HepG2 (cell line): ENCODE results near the gene ENTREP1. TPM values are rescaled to one million over a fixed set of nuclear protein-coding genes. Genes with fewer than 3 reads are reported as not detected.

Source experiments
- ATAC-seq: fragments of 200-7000 bp; cut with Tn5 transposase; 3 replicates; pipeline ENCODE4 v1.9.1; 2020; ENCODE audit warnings: mild to moderate bottlenecking, moderate library complexity
- BruUV-seq: library from RNA; stranded (reverse); fragments of 400-500 nt; replicated peaks from 2 replicates; lab custom pipeline; 2021; lab: Mats Ljungman, UMichigan
- CTCF ChIA-PET: fragments of 300-600 bp; formaldehyde crosslinking; extraction: SDS; loops from one replicate; lab custom pipeline; 2021; ENCODE audit warnings: low total read pairs, inconsistent platforms, low intra/inter-chr PET ratio; lab: Yijun Ruan, JAX
- POLR2A ChIA-PET: fragments of 350-600 bp; sonication (Branson Sonifier 250); formaldehyde crosslinking; loops from one replicate; lab custom pipeline; 2020; ENCODE audit warnings: antibody characterized with exemption, inconsistent platforms; lab: Yijun Ruan, JAX
- DNase-seq: peaks from one replicate; pipeline ENCODE4 v3.0.0-alpha.2; 2015; ENCODE audit warnings: low spot score
- FAIRE-seq: peaks from 3 replicates; lab custom pipeline; 2011; peaks lifted over from hg19 to GRCh38; lab: Jason Lieb, UNC
- H2AFZ ChIP-seq: one replicate; pipeline ENCODE4 v1.6.1; 2011; ENCODE audit warnings: low read length, inconsistent platforms
- H3K27ac ChIP-seq: fragments of 300-600 bp; 3 replicates; pipeline ENCODE4 v1.8.0; 2011; ENCODE audit warnings: mixed run types, mild to moderate bottlenecking, mixed read lengths, low read length, inconsistent platforms; ENCODE audit not compliant: insufficient read depth; ENCODE audit errors: extremely low read length
- H3K27me3 ChIP-seq, 2 experiments: fragments of 200-600 bp in 1 of 2; 2 replicates in 1 of 2; 3 replicates in 1 of 2; pipeline versions ENCODE4 v1.6.0 to v1.8.0; 2011; ENCODE audit warnings: low read length in 2 of 2, mild to moderate bottlenecking in 2 of 2, moderate library complexity in 2 of 2, inconsistent platforms in 1 of 2; ENCODE audit not compliant: insufficient read depth in 2 of 2, control insufficient read depth in 1 of 2
- H3K36me3 ChIP-seq, 2 experiments: fragments of 200-600 bp in 1 of 2; replicated peaks in 1 of 2; 2 replicates in 1 of 2; 3 replicates in 1 of 2; pipeline versions ENCODE4 v1.5.1 to v1.8.0; 2011; ENCODE audit warnings: low read length in 2 of 2, inconsistent platforms in 1 of 2; ENCODE audit not compliant: insufficient read depth in 2 of 2, control insufficient read depth in 1 of 2
- H3K4me1 ChIP-seq: 2 replicates; pipeline ENCODE4 v1.5.1; 2012; ENCODE audit warnings: low read length, inconsistent platforms; ENCODE audit not compliant: insufficient read depth
- H3K4me2 ChIP-seq: 2 replicates; pipeline ENCODE4 v1.6.0; 2011; ENCODE audit warnings: low read depth, low read length, inconsistent platforms
- H3K4me3 ChIP-seq, 3 experiments: fragments of 200-600 bp in 1 of 3; sonication (generic), shearing (Covaris generic) in 1 of 3; replicated peaks in 1 of 3; 2 replicates each; pipeline ENCODE4 v1.5.1; 2011 to 2016; ENCODE audit warnings: low read length in 3 of 3, inconsistent platforms in 2 of 3, low read depth in 2 of 3, mild to moderate bottlenecking in 2 of 3, control low read depth in 1 of 3, mixed read lengths in 1 of 3; ENCODE audit not compliant: insufficient read depth in 1 of 3
- H3K79me2 ChIP-seq: one replicate; pipeline ENCODE4 v1.6.1; 2011; ENCODE audit warnings: low read length, inconsistent platforms; ENCODE audit not compliant: insufficient read depth
- H3K9ac ChIP-seq: 2 replicates; pipeline ENCODE4 v1.6.0; 2011; ENCODE audit warnings: mild to moderate bottlenecking, low read depth, low read length, inconsistent platforms; ENCODE audit not compliant: insufficient read depth
- H3K9me3 ChIP-seq: 2 replicates; pipeline ENCODE4 v1.5.1; 2012; ENCODE audit warnings: mild to moderate bottlenecking, low read length
- H4K20me1 ChIP-seq: 2 replicates; pipeline ENCODE4 v1.6.0; 2011; ENCODE audit warnings: inconsistent platforms, mild to moderate bottlenecking, low read length, moderate library complexity; ENCODE audit not compliant: insufficient read depth
- CBFB ChIP-seq: sonication (generic); formaldehyde crosslinking; IDR thresholded peaks from 2 replicates; pipeline ENCODE4 v1.4.0; 2020; ENCODE audit warnings: missing genetic modification reagents
- GTF2F1 ChIP-seq: fragments of 150-350 bp; IDR thresholded peaks from 2 replicates; pipeline ENCODE4 v1.6.1; 2014; ENCODE audit warnings: low read length
- JUN ChIP-seq: sonication (generic); formaldehyde crosslinking; IDR thresholded peaks from 2 replicates; pipeline ENCODE4 v1.4.0; 2020; ENCODE audit warnings: mild to moderate bottlenecking, missing genetic modification reagents
- MIER2 ChIP-seq: IDR thresholded peaks from 2 replicates; pipeline ENCODE4 v1.6.1; 2016; ENCODE audit warnings: missing biosample characterization, missing genetic modification reagents
- NR2C2 ChIP-seq: sonication (generic); formaldehyde crosslinking; IDR thresholded peaks from 2 replicates; pipeline ENCODE4 v1.4.0; 2020; ENCODE audit warnings: missing genetic modification reagents, mild to moderate bottlenecking, moderate library complexity, borderline replicate concordance
- PHB2 ChIP-seq: fragments of 450-650 bp; IDR thresholded peaks from 2 replicates; pipeline ENCODE4 v1.6.1; 2018; ENCODE audit not compliant: partially characterized antibody
- POLR2AphosphoS2 ChIP-seq: IDR thresholded peaks from 2 replicates; pipeline ENCODE4 v1.6.1; 2011; ENCODE audit warnings: low read depth, low read length, improper control_type of control experiment
- SAP130 ChIP-seq: IDR thresholded peaks from 2 replicates; pipeline ENCODE4 v1.6.1; 2016; ENCODE audit warnings: low read depth
- ZFP36L2 ChIP-seq: sonication (generic); formaldehyde crosslinking; IDR thresholded peaks from 2 replicates; pipeline ENCODE4 v1.4.0; 2020; ENCODE audit warnings: missing genetic modification reagents
- ZNF230 ChIP-seq: sonication (generic); formaldehyde crosslinking; IDR thresholded peaks from 2 replicates; pipeline ENCODE4 v1.4.0; 2020; ENCODE audit warnings: mild to moderate bottlenecking, missing genetic modification reagents
- ZNF598 ChIP-seq: sonication (generic); formaldehyde crosslinking; IDR thresholded peaks from 2 replicates; pipeline ENCODE4 v1.5.1; 2020; ENCODE audit warnings: mild to moderate bottlenecking, missing genetic modification reagents, borderline replicate concordance
- WGBS: methylation state at CpG from one replicate; pipeline ENCODE4 v1.1.6; 2017; ENCODE audit warnings: low lambda C conversion rate; 5-methylcytosine and 5-hydroxymethylcytosine counted together
- in situ Hi-C: cut with HindIII; loops from 2 replicates; pipeline ENCODE4 v1.10.0; 2017; ENCODE audit warnings: low pct_unique_long_range_greater_than_20kb; ENCODE audit not compliant: extremely low pct_ligation_motif_present
- intact Hi-C: fragments of 100-400 bp; cut with micrococcal nuclease; formaldehyde crosslinking; loops from one replicate; pipeline ENCODE4 v1.10.0; 2022; ENCODE audit not compliant: unreplicated experiment
- polyA plus RNA-seq, 8 experiments: library from polyadenylated mRNA; depleted of rRNA in 3 of 8; stranded (reverse) in 7 of 8; unstranded in 1 of 8; fragments of >200 nt; fragmentation: Illumina TruSeq in 4 of 8; extraction: Trizol in 4 of 8; gene quantifications; 2 replicates each; pipeline versions ENCODE4 v1.2.1 to v1.2.3, GENCODE V29; 2011 to 2016; ENCODE audit warnings: low read depth in 4 of 8, missing spikeins in 1 of 8, mixed read lengths in 1 of 8; ENCODE audit not compliant: insufficient read depth in 1 of 8
- total RNA-seq, 5 experiments: library from RNA; depleted of rRNA; stranded (reverse); fragments of >200 nt; fragmentation: Illumina TruSeq; extraction: Trizol; gene quantifications; 2 replicates each; pipeline ENCODE4 v1.2.3, GENCODE V29; 2016; ENCODE audit warnings: low read depth in 1 of 5
- TF ChIP-seq, protein P1 (sequence below): IDR thresholded peaks from 2 replicates; pipeline ENCODE4 v1.6.1; 2012; ENCODE audit warnings: inconsistent platforms
- TF ChIP-seq, protein P2 (sequence below): sonication (generic); formaldehyde crosslinking; IDR thresholded peaks from 2 replicates; pipeline ENCODE4 v1.4.0; 2020; ENCODE audit warnings: mild to moderate bottlenecking, missing genetic modification reagents
- TF ChIP-seq, protein P3 (sequence below): IDR thresholded peaks from 2 replicates; pipeline ENCODE4 v1.6.1; 2016; ENCODE audit warnings: low read depth
- TF ChIP-seq, protein P4 (sequence below): sonication (generic); formaldehyde crosslinking; IDR thresholded peaks from 2 replicates; pipeline ENCODE4 v1.5.0; 2020; ENCODE audit warnings: missing genetic modification reagents
- TF ChIP-seq, protein P5 (sequence below): sonication (generic); formaldehyde crosslinking; IDR thresholded peaks from 2 replicates; pipeline ENCODE4 v1.4.0; 2020; ENCODE audit warnings: missing genetic modification reagents

ENTREP1 gene
- total and polyA plus RNA-seq, 2 of the 13 experiments (the other 11 are each of a cell fraction or from before 2014, with no cell fraction given), result not detected

DNA sequence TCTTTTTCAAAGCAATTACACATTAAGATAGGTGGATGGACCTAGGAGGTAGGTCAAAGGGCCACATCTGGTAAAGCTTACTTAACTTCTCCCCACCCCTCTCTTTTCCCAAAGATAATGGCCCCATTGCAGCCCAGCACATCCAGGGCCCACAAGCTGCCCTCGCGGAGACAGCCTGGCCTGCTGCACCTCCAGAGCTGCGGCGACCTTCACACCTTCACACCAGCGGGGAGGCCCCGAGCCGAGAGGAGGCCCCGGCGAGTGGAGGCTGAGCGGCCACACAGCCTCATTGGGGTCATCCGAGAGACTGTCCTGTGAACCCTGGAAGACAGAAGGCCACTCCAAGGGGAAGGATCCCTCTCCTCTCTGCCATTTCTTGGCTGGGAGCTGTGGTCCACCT lies 66.5 kb downstream of the ENTREP1 start (continued):
- TF ChIP-seq, protein P1, sequence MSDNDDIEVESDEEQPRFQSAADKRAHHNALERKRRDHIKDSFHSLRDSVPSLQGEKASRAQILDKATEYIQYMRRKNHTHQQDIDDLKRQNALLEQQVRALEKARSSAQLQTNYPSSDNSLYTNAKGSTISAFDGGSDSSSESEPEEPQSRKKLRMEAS, result no peak
- TF ChIP-seq SAP130 (CRISPR knock-in tag) (no peak), ZNF598 (CRISPR knock-in tag) (no peak), NR2C2 (CRISPR knock-in tag) (no peak)
- TF ChIP-seq, protein P2, sequence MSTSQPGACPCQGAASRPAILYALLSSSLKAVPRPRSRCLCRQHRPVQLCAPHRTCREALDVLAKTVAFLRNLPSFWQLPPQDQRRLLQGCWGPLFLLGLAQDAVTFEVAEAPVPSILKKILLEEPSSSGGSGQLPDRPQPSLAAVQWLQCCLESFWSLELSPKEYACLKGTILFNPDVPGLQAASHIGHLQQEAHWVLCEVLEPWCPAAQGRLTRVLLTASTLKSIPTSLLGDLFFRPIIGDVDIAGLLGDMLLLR (CRISPR knock-in tag), result no peak

DNA sequence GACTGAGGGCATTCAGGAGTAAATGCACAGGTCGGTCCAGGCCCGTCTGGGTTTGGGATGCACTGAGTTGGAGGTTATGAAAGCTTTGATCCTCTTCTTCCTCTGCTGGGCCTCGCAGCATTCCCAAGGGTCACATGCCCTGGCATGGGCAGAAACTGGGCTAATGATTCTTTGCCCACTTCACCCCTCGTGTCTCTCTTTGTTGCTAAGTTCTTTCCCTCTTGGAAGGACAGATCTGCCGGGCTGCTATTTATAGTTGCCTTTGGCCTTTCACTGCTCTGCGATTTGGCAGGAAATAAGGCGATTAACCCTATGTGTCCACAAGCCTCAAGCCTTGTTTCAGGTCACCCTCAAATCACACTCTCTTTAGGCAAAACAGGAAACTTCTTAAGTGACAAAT lies 66.9 kb downstream of the ENTREP1 start:
- in situ Hi-C loops, result no loop called here
- WGBS, result 23% methylated on average over 5 of the region's 7 CpGs
- CTCF ChIA-PET, result no interaction called here

More for the DNA sequence above, 66.9 kb downstream of the ENTREP1 start:
- POLR2A ChIA-PET, result no interaction called here
- Histone ChIP-seq H3K27me3 (peaks cover 3 to 31% of the 10 kb centered on the region in 2 experiments; a peak in 2 of 5 replicates), H4K20me1 (no peaks in the 10 kb centered on the region), H3K9me3 (no peaks in the 10 kb centered on the region), H3K79me2 (no peaks in the 10 kb centered on the region), H3K4me3 (no peak overlapping the region), H3K9ac (no peak overlapping the region), H3K4me1 (no peaks in the 10 kb centered on the region), H3K4me2 (no peak overlapping the region), H2AFZ (no peak overlapping the region), H3K36me3 (no peaks in the 10 kb centered on the region), H3K27ac (no peak overlapping the region)
- no TSS peak for BruUV-seq
- FAIRE-seq, result no peak
- no peak for ATAC-seq
- DNase-seq, result no peak
- TF ChIP-seq CBFB, result no peak
- TF ChIP-seq, protein P3, sequence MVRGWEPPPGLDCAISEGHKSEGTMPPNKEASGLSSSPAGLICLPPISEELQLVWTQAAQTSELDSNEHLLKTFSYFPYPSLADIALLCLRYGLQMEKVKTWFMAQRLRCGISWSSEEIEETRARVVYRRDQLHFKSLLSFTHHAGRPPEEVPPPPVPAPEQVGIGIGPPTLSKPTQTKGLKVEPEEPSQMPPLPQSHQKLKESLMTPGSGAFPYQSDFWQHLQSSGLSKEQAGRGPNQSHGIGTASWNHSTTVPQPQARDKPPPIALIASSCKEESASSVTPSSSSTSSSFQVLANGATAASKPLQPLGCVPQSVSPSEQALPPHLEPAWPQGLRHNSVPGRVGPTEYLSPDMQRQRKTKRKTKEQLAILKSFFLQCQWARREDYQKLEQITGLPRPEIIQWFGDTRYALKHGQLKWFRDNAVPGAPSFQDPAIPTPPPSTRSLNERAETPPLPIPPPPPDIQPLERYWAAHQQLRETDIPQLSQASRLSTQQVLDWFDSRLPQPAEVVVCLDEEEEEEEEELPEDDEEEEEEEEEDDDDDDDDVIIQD (CRISPR knock-in tag), result no peak
- no peak for TF ChIP-seq GTF2F1
- TF ChIP-seq MIER2, result no peak
- TF ChIP-seq, protein P4, sequence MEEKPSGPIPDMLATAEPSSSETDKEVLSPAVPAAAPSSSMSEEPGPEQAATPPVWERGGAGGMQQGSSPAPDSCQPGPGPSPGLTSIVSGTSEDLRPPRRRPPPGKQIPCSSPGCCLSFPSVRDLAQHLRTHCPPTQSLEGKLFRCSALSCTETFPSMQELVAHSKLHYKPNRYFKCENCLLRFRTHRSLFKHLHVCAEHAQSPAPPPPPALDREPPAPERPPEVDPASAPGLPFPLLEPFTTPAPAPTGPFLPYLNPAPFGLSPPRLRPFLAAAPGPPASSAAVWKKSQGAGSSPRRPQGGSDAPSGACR, result no peak
- no peak for TF ChIP-seq ZFP36L2 (CRISPR knock-in tag)
- TF ChIP-seq, protein P5, sequence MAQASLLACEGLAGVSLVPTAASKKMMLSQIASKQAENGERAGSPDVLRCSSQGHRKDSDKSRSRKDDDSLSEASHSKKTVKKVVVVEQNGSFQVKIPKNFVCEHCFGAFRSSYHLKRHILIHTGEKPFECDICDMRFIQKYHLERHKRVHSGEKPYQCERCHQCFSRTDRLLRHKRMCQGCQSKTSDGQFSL (CRISPR knock-in tag), result no peak
- no peak for TF ChIP-seq JUN (CRISPR knock-in tag)
- TF ChIP-seq PHB2, result no peak
- TF ChIP-seq POLR2AphosphoS2, result no peak
- no peak for TF ChIP-seq ZNF230 (CRISPR knock-in tag)
- intact Hi-C loops, result no loop called here
